Renal cortical epithelial cell (primary cell): ENCODE measurements around the gene PINLYP. TPM values are rescaled to one million over a fixed set of nuclear protein-coding genes. Genes with fewer than 3 reads are reported as not detected.
"Not testable (repeated sequence)": the region's sequence is repeated elsewhere in the genome, so short reads cannot be mapped to it uniquely, and the experiment has no call there.

Source experiments
- DNase-seq: peaks from one replicate; pipeline ENCODE4 v3.0.0-alpha.2; 2011; ENCODE audit warnings: low read depth
- total RNA-seq: library from RNA; depleted of rRNA; stranded (reverse); fragments of >200 nt; gene quantifications from 2 replicates; pipeline ENCODE4 v1.2.3, GENCODE V29; 2014

Gene PINLYP
- total RNA-seq, 1 donor from 2014 or later = 2.2 TPM

GRCh38 chr19:43581467-43581866 is 5.9 kb downstream of the PINLYP start:
- no peak for DNase-seq

DNA sequence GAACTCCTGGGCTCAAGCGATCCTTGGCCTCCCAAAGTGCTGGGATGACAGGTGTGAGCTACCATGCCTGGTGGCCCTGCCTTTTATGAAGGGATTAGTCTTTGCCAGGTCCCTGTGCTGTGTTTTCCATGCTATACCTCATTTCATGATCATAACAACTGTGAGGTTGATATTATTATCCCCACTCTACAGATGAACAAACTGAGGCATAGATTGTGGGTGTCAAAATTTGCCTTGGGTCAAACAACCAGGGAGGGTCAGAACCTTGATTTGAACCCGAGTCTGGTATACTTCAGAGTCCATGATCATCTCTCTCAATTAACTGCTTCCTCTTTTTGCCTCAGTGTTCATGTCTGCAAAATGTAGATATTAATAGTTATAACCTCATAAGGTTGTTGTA is 6.9 kb downstream of the PINLYP start:
- no peak for DNase-seq

DNA sequence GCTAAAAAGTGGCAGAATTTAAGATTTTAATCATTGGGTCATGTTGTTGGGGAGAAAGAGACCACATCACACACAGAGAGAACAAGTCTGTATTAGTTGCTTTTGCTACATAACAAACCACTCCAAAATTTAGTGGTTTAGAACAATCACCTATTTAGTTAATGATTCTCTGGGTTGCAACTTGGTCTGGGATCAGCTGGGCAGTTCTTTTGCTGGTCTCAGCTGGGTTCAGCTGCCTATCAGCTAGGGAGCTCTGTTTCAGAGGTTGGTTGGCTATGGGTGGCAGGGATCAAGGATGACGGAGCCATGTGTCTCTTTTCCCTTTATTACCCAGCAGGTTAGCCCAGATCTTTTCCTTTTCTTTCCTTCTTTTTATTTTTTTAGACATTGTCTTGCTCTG is 8.9 kb downstream of the PINLYP start:
- DNase-seq = peak; percentile 89

DNA sequence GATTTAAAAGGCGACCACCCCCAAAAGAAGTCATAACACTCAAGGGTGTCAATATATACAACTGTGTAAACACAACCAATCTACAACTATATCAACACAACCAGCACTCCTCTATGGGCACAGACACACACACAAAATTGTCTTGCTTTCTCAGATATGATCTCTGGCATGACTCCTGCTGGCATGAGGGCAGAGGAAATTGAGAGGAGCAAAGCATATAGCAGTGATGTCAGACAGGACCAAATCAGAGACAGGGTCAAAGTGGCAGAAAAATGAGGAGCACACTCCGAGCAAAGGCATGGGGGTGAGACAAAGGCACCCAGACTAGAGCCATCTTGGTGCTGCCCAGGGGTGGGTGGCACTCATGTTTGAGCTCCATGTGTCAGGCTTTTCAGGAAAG is 10.7 kb downstream of the PINLYP start:
- DNase-seq = no peak

DNA sequence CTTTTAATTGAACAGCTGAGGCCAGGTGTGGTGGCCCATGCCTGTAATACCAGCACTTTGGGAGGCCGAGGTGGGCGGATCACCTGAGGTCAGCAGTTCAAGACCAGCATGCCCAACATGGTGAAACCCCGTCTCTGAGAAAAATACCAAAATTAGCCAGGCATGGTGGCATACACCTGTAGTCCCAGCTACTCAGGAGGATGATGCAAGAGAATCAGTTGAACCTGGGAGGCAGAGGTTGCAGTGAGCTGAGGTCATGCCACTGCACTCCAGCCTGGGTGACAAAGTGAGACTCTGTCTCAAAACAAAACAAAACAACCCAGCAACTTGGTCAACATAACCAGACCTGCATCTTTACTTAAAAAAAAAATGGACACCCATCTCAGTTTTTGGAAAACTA is 11.4 kb downstream of the PINLYP start:
- DNase-seq = not testable (repeated sequence)

DNA sequence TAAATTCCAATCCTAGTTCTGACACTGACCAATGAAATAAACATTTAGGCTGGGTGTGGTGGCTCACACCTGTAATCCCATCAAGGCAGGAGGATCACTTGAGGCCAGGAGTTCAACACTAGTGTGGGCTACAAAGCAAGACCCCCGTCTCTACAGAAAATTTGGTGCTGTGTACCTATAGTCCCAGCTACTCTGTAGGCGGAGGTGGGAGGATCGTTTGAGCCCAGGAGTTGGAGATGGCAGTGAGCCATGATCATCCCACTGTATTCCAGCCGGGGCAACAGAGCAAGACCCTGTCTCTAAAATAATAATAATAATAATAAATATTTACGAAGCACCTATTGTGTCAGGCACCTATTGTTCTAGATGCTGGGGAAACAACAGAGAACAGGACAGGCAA is 13.7 kb downstream of the PINLYP start:
- DNase-seq = no peak

DNA sequence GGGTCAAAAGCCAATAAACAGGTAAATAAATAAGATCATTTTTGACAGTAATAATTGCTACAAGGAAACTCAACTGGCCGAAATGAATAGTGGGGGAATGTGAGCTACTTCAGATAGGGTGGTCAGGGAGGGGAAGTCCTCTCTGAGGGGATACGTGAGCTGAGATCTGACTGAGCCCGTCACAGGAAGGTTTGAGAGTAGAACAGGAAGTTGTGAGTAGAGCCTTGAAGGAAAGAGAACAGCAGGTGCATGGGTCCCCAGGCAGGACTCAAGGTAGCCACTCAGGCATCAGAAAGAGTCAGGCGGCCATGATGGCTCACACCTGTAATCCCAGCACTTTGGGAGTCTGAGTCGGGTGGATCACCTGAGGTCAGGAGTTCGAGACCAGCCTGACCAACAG is 14.1 kb downstream of the PINLYP start:
- no peak for DNase-seq

DNA sequence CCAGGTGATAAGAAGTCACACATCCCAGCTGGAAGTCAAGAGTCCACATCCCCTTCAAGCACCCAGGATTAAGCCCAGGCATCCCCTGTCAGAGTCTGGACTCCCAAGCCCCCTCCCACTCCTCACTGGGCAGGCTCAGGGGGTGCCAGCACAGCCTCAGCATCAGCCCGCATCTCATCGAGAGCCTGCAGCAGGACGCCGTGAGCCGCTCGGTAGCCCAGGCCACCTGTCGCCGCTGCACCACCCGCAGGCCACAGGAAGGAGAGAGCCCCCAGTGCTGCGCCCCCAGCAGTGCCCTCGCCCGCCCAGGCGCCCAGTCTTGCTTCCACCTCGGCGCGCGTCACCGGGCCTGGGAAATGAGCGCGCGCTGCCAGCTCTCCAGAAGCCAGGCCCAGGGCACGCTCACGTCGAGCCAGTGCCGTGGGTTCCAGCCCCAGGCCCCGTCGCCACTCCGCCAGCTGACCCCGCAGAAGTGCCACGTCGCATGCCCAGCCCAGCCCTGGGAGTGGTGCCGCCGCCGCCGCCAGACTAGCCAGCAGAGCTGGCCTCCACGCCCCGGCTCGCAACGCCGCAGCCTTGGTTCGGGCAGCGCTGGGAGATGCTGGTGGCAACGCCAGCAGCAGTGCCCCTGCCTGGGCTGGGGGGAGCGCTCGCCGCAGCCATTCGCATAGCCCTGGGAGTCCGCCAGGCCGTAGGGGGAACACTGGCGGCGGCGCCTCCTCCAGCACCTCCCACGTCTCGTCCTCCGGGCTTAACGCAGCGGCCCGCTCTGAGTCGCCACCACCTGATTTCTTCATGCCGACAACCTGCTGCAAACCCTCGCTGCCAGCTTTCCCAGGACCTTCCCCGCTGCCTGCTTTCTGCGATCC is 16.5 kb downstream of the PINLYP start:
- DNase-seq = no peak

DNA sequence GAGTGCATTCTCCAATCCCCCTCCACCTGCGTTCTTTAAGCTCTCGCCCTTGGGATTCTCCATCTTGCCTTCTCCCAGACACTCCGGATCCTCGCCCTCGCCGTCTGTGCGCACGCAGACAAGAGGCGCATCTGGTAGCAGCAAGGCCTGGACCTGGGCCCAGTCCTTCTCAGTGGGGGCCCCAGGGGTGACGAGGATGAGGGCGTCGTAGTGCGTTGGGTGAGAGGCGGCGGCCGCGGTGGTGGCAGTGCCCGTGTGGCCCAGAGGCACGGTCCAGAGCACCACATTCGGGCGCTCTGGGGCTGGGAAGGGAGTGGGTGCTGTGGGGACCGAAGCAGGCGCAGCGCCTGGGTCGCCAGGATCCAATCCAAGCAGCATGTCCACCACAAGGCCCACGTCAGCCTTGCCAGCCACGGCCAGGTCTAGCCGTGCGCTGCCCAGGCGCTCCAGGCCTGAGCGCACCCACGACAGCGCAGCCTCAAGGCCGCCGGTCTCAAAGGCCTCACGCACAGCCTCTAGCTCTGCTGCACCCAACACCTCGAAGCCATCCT is 17.3 kb downstream of the PINLYP start:
- no peak for DNase-seq

- no peak for DNase-seq
These were observed 18.6 kb downstream of the PINLYP start for GRCh38 chr19:43594081-43594697.

DNA sequence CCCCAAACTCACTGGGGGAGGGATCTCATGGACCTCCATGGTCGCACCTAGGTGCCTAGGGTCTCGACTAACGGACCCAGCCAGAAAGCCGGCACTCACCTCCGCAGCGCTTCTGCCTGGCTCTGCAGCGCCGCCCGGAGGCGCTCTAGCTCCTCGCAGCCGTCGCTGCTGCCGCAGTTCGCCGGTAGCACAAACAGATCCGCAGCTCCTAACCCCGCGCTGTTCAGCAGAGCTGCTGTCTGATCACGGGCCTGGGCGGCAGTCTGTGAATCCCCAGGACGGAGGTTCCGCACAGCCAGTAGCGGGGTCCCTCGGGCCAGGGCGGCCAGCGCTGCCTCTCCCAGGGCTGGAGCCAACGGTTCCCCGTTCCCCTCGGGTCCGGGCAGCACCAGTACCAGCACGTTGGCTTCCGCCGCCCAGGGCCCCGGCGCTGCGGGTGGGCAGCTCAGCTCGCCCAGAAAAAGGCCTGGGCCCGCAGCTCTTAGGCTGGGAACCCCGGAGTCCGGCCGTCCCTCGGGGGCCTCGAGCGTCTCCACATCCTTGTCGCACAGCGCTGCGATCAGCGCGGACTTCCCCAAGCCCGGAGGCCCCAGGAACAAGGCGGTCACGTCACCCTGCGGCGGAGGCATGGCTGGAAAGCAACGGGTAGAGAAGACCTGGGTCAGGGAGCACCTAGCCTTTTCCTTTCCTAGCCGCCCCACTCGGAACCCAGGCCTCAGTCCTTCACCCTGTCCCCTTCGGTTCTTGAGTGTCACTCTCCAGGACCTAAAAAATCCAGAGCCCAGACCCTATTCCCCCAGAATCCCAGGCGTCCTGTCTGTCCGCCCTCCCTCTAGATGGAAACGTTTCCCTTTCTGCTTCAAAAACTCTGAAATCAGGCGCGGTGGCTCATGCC is 19.4 kb downstream of the PINLYP start:
- DNase-seq = peak; percentile 48

- no peak for DNase-seq
These were observed 20.0 kb downstream of the PINLYP start for GRCh38 chr19:43595605-43595998.

- peak; percentile 98 for DNase-seq
These were observed 20.6 kb downstream of the PINLYP start, which contains the start of the genes IRGQ and ZNF576 for GRCh38 chr19:43595999-43596841. Gene IRGQ, minus strand, starts transcription at chr19:43596134. Its CDS starts 796 bp downstream, at chr19:43595338. Gene ZNF576, plus strand, starts transcription at chr19:43596595. Its CDS starts 514 bp downstream, at chr19:43597109.

DNA sequence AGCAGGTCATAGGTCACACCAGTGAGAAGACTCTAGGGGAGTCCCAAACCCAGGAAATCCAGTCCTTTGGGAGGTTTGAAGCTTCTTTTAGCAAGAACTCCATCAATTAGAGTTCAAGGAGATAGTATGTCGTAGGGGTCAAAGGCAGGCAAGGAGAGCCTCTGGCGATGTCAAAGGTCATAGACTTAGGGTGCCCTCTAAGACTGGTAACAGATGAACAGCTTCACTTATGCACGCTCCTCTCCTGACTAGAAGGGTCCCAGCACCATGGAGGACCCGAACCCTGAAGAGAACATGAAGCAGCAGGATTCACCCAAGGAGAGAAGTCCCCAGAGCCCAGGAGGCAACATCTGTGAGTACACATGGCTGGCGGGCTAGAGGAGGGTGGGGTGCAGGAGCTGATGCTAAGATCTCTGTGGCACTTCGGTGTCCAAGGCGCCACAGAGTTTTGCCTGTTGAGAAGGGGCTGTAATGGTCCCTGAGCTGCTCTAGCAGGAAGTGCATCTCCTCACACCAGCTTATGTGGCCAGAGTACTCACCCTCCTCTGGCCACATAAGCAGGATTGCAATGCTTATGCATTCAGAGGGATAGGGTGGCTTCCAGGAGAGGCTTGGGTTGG is 21.4 kb downstream of the PINLYP start:
- no peak for DNase-seq

GRCh38 chr19:43597876-43598275 is 22.3 kb downstream of the PINLYP start:
- DNase-seq = no peak

DNA sequence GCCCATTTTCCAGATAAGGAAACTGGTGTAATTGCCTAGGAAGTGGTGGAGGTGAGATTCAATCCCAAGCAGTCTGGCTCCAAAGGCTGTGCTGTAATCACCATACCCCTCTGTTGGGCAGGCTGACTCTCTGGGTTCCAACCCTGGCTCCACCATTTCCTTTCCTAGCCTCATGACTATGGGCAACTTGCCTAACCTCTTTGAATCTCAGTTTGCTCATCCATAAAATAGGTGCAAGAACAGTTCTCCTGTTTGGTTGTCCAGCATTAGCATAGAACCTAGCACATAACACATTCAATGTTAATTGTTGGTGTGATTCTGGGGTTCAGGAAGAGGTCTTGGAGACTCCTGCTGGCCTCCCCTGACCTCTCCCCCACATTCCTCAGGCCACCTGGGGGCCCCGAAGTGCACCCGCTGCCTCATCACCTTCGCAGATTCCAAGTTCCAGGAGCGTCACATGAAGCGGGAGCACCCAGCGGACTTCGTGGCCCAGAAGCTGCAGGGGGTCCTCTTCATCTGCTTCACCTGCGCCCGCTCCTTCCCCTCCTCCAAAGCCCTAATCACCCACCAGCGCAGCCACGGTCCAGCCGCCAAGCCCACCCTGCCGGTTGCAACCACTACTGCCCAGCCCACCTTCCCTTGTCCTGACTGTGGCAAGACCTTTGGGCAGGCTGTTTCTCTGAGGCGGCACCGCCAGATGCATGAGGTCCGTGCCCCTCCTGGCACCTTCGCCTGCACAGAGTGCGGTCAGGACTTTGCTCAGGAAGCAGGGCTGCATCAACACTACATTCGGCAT is 23.0 kb downstream of the PINLYP start:
- DNase-seq = no peak

DNA sequence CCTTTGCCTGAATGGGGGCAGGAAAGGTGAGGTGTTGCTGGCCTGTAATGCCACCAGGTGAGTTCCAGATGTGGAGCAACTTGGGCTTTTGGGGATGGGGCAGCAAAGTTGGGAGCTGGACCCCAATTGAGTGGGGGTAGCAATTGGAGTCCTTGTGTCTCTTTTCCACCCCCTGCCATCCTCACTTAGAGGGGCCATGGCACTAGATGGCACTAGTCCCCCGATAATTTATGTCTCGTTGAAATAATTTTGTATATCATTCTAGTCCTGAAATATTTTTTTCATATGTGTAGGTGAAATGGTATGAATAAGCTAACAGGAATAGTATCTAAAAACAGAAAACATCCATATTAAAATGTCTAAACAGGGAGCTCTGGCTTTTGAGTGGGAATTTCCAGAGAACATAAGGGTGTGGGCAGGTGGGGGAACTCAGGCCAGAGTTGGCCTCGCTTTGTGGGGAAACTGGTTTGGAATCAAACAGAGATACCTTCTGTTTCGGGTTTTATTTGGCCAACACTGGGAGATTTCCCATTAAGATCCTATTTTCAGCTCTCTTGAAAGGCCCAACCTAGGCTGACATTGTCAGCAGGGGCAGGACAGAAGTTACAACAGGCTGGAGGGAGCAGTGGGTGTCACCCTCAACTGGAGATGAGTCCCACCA is 24.2 kb downstream of the PINLYP start:
- DNase-seq = no peak

DNA sequence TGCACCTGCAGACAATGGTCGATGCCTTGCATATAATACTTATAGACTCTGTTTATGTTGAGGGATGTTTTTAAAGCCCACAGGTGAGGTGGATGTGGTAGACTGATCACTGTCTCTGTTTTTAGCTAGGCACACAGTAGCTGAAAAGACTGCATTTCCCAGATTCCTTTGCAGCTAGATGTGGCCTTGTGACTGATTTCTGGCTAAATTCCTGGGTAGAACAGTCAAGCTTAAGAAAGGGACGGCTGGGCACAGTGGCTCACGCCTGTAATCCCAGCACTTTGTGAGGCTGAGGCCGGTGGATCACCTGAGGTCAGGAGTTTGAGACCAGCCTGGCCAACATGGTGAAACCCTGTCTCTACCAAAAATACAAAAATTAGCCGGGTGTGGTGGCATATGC is 24.7 kb downstream of the PINLYP start:
- not testable (repeated sequence) for DNase-seq
